Measurements from ENCODE around the gene CERS6.
"Not testable (repeated sequence)": the region's sequence is repeated elsewhere in the genome, so short reads cannot be mapped to it uniquely, and the experiment has no call there.

Gene CERS6

GRCh38 chr2:168649562-168649961, 193.5 kb downstream of the CERS6 start:
- DNase-seq, result no peak

- DNase-seq, result no peak
Measured at GRCh38 chr2:168650139-168650538, 194.1 kb downstream of the CERS6 start.

- no peak for DNase-seq
Measured at GRCh38 chr2:168650781-168651180, 194.7 kb downstream of the CERS6 start.

GRCh38 chr2:168652997-168653921, 197.2 kb downstream of the CERS6 start:
- no peak for DNase-seq

- DNase-seq, result no peak
Measured at GRCh38 chr2:168654705-168655104, 198.6 kb downstream of the CERS6 start.

GRCh38 chr2:168655207-168655606, 199.1 kb downstream of the CERS6 start:
- DNase-seq, result no peak

GRCh38 chr2:168657378-168657777, 201.3 kb downstream of the CERS6 start:
- not testable (repeated sequence) for DNase-seq

GRCh38 chr2:168658706-168659105, 202.6 kb downstream of the CERS6 start:
- no peak for DNase-seq

GRCh38 chr2:168660870-168661862, 205.1 kb downstream of the CERS6 start:
- DNase-seq, result no peak

- DNase-seq, result no peak
Measured at GRCh38 chr2:168661863-168662256, 205.8 kb downstream of the CERS6 start.

GRCh38 chr2:168662651-168663208, 206.7 kb downstream of the CERS6 start:
- no peak for DNase-seq

GRCh38 chr2:168663993-168664392, 207.9 kb downstream of the CERS6 start:
- DNase-seq, result no peak

GRCh38 chr2:168664715-168665114, 208.6 kb downstream of the CERS6 start:
- not testable (repeated sequence) for DNase-seq

- no peak for DNase-seq
Measured at GRCh38 chr2:168666339-168666738, 210.3 kb downstream of the CERS6 start.

- no peak for DNase-seq
Measured at GRCh38 chr2:168667156-168667555, 211.1 kb downstream of the CERS6 start.

- DNase-seq, result no peak
Measured at GRCh38 chr2:168669151-168669550, 213.1 kb downstream of the CERS6 start.

GRCh38 chr2:168670478-168670877, 214.4 kb downstream of the CERS6 start:
- no peak for DNase-seq

- DNase-seq, result no peak
Measured at GRCh38 chr2:168671932-168672331, 215.9 kb downstream of the CERS6 start.

- no peak for DNase-seq
Measured at GRCh38 chr2:168673265-168674189, 217.5 kb downstream of the CERS6 start.

- no peak for DNase-seq
Measured at GRCh38 chr2:168678153-168678853, 222.2 kb downstream of the CERS6 start.

GRCh38 chr2:168679081-168679480, 223.0 kb downstream of the CERS6 start:
- no peak for DNase-seq
